ENCODE results near the gene LTBP3.

Gene LTBP3

DNA sequence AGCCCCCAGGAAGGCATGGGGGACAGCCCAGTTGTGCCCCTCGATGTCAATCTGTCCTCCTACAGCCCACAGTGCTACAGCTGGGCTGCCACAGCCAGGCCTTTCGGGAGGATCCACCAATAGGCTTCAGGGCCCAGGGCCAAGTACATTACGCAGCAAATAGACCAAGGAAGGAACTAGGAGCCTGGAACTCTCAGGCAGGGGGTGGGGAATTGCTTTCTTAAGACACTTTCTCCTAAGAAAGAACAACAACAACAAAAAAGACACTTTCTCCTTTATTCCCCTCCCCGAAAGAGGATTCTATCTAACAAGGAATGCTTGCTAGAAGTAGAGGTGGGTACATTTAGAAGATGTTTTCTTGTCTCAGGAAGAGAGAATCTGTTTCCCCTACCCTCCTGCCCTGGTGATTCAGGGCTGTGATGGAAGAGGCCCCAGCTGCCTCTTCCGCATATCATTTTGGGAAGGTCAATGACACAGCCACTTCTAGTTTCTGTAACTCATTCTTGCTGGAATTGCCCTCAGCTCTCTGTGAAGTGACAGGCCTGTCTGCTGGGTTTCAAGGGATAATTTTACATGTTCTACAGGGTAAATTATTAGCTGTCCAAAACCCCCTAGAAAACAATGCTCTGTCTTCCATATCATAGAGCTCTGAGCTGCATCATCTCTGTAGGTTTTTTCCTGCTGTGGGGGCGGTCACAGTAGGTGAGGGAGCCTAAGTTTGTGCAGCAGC, 65.4 kb downstream of the LTBP3 start:
- peak in 1 of 2 donors; percentile 50 for DNase-seq

DNA sequence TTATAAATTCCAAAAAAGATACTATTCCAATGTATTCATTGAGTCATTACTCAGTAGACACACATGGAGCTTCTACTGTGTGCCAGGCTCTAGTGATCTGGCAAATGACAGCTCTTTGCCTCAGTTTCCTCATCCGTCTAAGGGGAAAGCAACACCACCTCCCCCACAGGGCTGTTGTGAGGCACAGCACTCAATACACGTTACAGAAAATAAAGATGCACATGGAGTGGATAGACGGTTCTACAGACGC, 65.8 kb downstream of the LTBP3 start:
- DNase-seq = no peak

DNA sequence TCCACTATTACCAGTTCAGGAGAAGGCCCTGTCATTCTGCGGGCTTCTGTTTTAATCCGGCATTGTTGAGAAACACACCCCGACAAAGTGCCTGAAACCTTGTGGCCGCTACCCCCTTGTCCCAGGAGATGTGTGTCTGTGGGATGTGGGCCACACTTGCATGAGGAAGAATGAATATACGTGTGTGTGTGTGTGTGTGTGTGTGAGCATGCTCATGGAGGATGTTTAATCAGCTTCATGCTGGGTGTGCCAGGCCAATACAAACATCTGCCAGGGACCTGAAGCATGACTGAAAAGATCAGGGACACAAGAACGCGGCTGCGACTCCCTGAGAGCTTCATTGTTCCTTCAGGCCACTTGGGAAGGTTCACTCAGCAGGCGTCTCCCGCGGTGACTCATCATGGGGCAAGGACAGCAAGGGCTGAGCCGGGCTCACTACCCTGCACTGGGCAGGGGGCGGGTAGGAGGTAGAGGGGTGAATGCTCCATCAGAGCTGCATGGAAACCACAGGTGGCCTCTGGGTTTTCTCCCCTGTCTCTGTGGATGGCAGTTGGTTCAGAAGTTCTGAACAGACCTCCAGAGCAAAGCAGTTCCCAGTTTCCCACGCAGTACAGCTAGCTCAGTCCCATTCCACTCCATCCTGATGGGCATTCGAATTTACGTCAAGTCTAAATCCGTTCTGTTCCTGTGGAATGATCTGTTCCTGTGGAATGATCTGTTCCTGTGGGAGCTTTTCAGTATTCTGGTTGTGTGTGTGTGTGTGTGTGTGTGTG, 66.4 kb downstream of the LTBP3 start:
- peak in 1 of 2 donors; percentile 58 for DNase-seq

DNA sequence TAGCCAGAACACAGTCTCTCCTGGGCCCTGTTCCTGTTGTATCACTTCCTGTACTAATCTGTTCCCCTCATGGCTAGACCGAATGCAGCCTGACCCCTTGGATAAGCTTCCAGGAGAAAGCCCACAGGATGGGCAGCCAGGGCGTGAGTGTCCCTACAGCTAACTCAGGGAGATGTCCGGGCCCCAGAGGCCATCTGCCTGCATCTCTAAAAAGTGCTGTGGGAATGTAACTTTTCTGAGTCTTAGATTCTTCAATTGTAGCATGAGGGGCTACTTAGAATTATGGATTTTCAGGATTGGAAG, 67.0 kb downstream of the LTBP3 start:
- no peak for DNase-seq

DNA sequence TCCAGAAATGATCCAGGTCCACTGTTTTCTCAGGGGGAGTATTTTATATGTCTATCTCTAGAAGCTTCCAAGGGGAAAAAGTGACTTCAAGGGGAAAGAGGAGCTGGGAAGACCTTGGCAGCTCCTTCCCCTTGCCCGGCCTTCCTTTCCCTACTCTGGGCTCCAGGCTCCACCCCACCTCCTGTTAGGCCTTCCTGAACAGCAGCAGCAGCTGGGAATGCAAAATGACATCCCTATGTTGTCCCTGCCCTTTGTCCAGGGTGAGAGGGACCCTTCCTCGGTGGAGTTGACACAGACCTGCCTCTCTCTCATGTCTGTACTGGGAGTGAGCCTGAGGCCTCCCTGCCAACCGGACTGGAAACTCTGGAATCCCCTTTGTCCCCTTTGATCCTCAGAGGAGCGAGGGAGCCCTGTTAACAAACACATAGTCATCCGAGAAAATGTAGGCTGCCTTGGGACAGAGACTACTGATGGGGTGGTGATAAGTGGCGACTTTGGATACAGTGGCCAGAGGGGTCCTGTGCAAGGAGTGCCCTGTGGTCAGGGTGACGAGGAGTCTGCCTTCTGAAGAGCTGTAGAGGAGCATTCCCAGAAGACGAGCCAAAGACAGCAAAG, 68.3 kb downstream of the LTBP3 start:
- DNase-seq = no peak

DNA sequence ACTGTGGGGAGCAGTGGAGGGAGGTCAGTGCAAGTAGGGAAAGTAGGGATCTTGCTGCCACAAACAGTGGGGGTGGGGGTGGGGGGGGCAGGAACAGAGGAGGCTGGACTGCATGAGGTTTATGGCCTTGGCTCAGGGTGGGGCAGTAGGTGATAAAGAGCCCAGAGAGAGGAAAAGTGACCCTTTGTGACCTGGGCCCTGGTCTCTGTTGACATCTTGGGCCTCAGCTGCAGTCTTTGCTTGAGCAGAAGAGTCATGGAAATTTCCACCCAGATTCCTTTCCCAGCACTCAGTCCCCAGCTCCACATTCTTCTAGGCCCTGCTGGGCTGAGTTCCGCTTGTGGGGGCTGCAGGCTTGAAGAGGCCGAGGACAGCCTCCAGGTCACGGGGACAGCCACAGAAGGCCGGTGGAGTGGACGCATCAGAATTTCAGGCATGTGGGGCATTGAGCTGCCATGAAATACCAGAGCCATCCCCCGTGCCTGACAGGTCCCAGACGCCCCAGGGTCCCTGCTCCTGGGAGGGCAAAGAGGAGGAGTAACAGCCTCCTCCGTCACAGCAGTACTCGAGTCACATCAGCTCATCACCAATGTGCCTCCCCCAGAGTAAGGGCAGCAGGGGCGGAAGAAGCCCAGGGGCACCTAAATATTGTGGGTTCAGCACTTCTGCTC, 69.0 kb downstream of the LTBP3 start:
- DNase-seq = no peak
